Hepatocyte (in vitro differentiated cells): ENCODE results near the gene ZNF81. TPM values are rescaled to one million over a fixed set of nuclear protein-coding genes. Genes with fewer than 3 reads are reported as not detected.

Experiments
- DNase-seq: peaks from one replicate; pipeline ENCODE4 v3.0.0-alpha.2; 2016; ENCODE audit warnings: low spot score
- H2AFZ ChIP-seq: fragments of 200-600 bp; sonication (generic); 2 replicates; pipeline ENCODE4 v1.6.0; 2016; ENCODE audit warnings: antibody characterized with exemption, mild to moderate bottlenecking
- H3K27ac ChIP-seq: fragments of 200-600 bp; sonication (generic); 2 replicates; pipeline ENCODE4 v1.5.1; 2016; ENCODE audit warnings: mild to moderate bottlenecking
- H3K27me3 ChIP-seq: fragments of 200-600 bp; sonication (generic); 2 replicates; pipeline ENCODE4 v1.6.1; 2016
- H3K36me3 ChIP-seq: fragments of 200-600 bp; sonication (generic); replicated peaks from 2 replicates; pipeline ENCODE4 v1.5.1; 2016; ENCODE audit warnings: low read depth; ENCODE audit not compliant: insufficient read depth
- H3K4me1 ChIP-seq: fragments of 200-600 bp; sonication (generic); 2 replicates; pipeline ENCODE4 v1.5.1; 2016; ENCODE audit warnings: mild to moderate bottlenecking, moderate library complexity; ENCODE audit not compliant: insufficient read depth
- H3K4me2 ChIP-seq: fragments of 200-600 bp; sonication (generic); 2 replicates; pipeline ENCODE4 v1.6.0; 2016
- H3K4me3 ChIP-seq: fragments of 200-600 bp; sonication (generic); 2 replicates; pipeline ENCODE4 v1.5.1; 2016; ENCODE audit warnings: mild to moderate bottlenecking
- H3K79me2 ChIP-seq: fragments of 200-600 bp; sonication (generic); 2 replicates; pipeline ENCODE4 v1.6.0; 2017; ENCODE audit warnings: mild to moderate bottlenecking
- H3K9me2 ChIP-seq: fragments of 200-600 bp; sonication (generic); replicated peaks from 2 replicates; pipeline ENCODE4 v1.6.0; 2017; ENCODE audit warnings: mild to moderate bottlenecking; ENCODE audit not compliant: insufficient read depth
- H3K9me3 ChIP-seq: fragments of 200-600 bp; sonication (generic); 2 replicates; pipeline ENCODE4 v1.5.1; 2016; ENCODE audit warnings: low read depth, mild to moderate bottlenecking
- H4K20me1 ChIP-seq: fragments of 200-600 bp; sonication (generic); 2 replicates; pipeline ENCODE4 v1.6.0; 2016; ENCODE audit warnings: mild to moderate bottlenecking; ENCODE audit not compliant: insufficient read depth, poor library complexity, severe bottlenecking
- CTCF ChIP-seq: fragments of 200-600 bp; sonication (generic); IDR thresholded peaks from 2 replicates; pipeline ENCODE4 v1.5.1; 2016; ENCODE audit warnings: antibody characterized with exemption, mild to moderate bottlenecking; ENCODE audit not compliant: poor library complexity
- EZH2 ChIP-seq: fragments of 200-600 bp; sonication (generic); IDR thresholded peaks from 2 replicates; pipeline ENCODE4 v1.6.1; 2016; ENCODE audit warnings: antibody characterized with exemption, mild to moderate bottlenecking, borderline replicate concordance
- EZH2phosphoT487 ChIP-seq: fragments of 200-600 bp; sonication (generic); IDR thresholded peaks from one replicate; pipeline ENCODE4 v1.6.1; 2018; ENCODE audit warnings: antibody characterized with exemption, mild to moderate bottlenecking, low read depth, moderate library complexity; ENCODE audit not compliant: unreplicated experiment, severe bottlenecking
- WGBS: methylation state at CpG from one replicate; pipeline ENCODE4 v1.1.6; 2016; ENCODE audit warnings: low lambda C conversion rate; ENCODE audit errors: missing lambda C conversion rate; 5-methylcytosine and 5-hydroxymethylcytosine counted together
- polyA plus RNA-seq: library from polyadenylated mRNA; unstranded; fragments of >200 nt; fragmentation: Nextera tagmentation; extraction: Ambion mirVana; gene quantifications from 2 replicates; pipeline ENCODE4 v1.2.1, GENCODE V29; 2016
- total RNA-seq: library from RNA; depleted of rRNA; stranded (reverse); fragments of >200 nt; gene quantifications from 2 replicates; pipeline ENCODE4 v1.2.3, GENCODE V29; 2014

ZNF81 gene
- total and polyA plus RNA-seq, 2 experiments from 2014 or later: 4.1 to 10.9 TPM

GRCh38 chrX:47850901-47851300 lies 14.2 kb downstream of the ZNF81 start:
- DNase-seq: no peak
- Histone ChIP-seq H3K27ac (no peak overlapping the region), H3K27me3 (no peaks in the 10 kb centered on the region), H3K79me2 (no peaks in the 10 kb centered on the region), H4K20me1 (no peaks in the 10 kb centered on the region), H3K4me1 (no peaks in the 10 kb centered on the region), H3K9me2 (no peaks in the 10 kb centered on the region), H3K9me3 (no peaks in the 10 kb centered on the region), H3K36me3 (no peaks in the 10 kb centered on the region), H3K4me3 (no peak overlapping the region), H2AFZ (no peak overlapping the region), H3K4me2 (no peak overlapping the region)
- WGBS: 87% methylated on average over 1 of the region's 1 CpG
- no peak for TF ChIP-seq CTCF

- Histone ChIP-seq H4K20me1 (no peaks in the 10 kb centered on the region), H3K4me1 (no peaks in the 10 kb centered on the region), H3K27ac (no peak overlapping the region), H3K27me3 (no peaks in the 10 kb centered on the region), H3K79me2 (no peaks in the 10 kb centered on the region), H3K4me2 (no peak overlapping the region), H3K9me3 (no peaks in the 10 kb centered on the region), H3K4me3 (no peak overlapping the region), H3K36me3 (no peaks in the 10 kb centered on the region), H2AFZ (no peak overlapping the region), H3K9me2 (no peaks in the 10 kb centered on the region)
- TF ChIP-seq EZH2 (no peak), CTCF (peak; percentile 45), EZH2phosphoT487 (no peak)
- peak; percentile 30 for DNase-seq
- WGBS: 78% methylated on average over 10 of the region's 10 CpGs
Observed at GRCh38 chrX:47854474-47854873, 17.8 kb downstream of the ZNF81 start.

GRCh38 chrX:47859686-47860085 lies 23.0 kb downstream of the ZNF81 start:
- WGBS: 57% methylated on average over 4 of the region's 4 CpGs
- Histone ChIP-seq H3K4me3 (no peak overlapping the region), H3K79me2 (no peaks in the 10 kb centered on the region), H3K9me2 (no peaks in the 10 kb centered on the region), H3K27ac (no peak overlapping the region), H4K20me1 (no peaks in the 10 kb centered on the region), H2AFZ (no peak overlapping the region), H3K4me2 (no peak overlapping the region), H3K9me3 (no peaks in the 10 kb centered on the region), H3K27me3 (no peaks in the 10 kb centered on the region), H3K36me3 (no peaks in the 10 kb centered on the region), H3K4me1 (no peaks in the 10 kb centered on the region)
- no peak for DNase-seq
- TF ChIP-seq CTCF (no peak), EZH2 (no peak)

GRCh38 chrX:47862680-47863079 lies 26.0 kb downstream of the ZNF81 start:
- Histone ChIP-seq H3K9me2 (no peaks in the 10 kb centered on the region), H3K79me2 (no peaks in the 10 kb centered on the region), H3K27me3 (no peaks in the 10 kb centered on the region), H2AFZ (no peak overlapping the region), H3K36me3 (no peaks in the 10 kb centered on the region), H3K9me3 (no peaks in the 10 kb centered on the region), H3K4me2 (no peak overlapping the region), H3K27ac (no peak overlapping the region), H3K4me3 (no peak overlapping the region), H3K4me1 (no peaks in the 10 kb centered on the region), H4K20me1 (no peaks in the 10 kb centered on the region)
- no peak for DNase-seq
- 29% methylated on average over 2 of the region's 2 CpGs for WGBS
- TF ChIP-seq CTCF (no peak), EZH2 (no peak), EZH2phosphoT487 (no peak)
